ENCODE results near the gene TRERF1.

Gene TRERF1

GRCh38 chr6:42295181-42295580 is 156.5 kb downstream of the TRERF1 start:
- no peak for TF ChIP-seq POU6F1 (CRISPR knock-in tag; IDR thresholded peaks at IDR 0.05; ENCODE audit: borderline replicate concordance, low read depth)
- TF ChIP-seq CSDC2 (CRISPR knock-in tag; IDR thresholded peaks at IDR 0.05), result no peak

GRCh38 chr6:42294759-42295158 is 157.0 kb downstream of the TRERF1 start:
- peak; percentile 85 for ATAC-seq
- TF ChIP-seq RARB (CRISPR knock-in tag; IDR thresholded peaks at IDR 0.05) (no peak), CSDC2 (CRISPR knock-in tag; IDR thresholded peaks at IDR 0.05) (no peak), POU6F1 (CRISPR knock-in tag; IDR thresholded peaks at IDR 0.05; ENCODE audit: borderline replicate concordance, low read depth) (no peak), CSRNP3 (CRISPR knock-in tag; IDR thresholded peaks at IDR 0.05) (no peak), SNAI2 (CRISPR knock-in tag; IDR thresholded peaks at IDR 0.05) (no peak), TCF4 (CRISPR knock-in tag; IDR thresholded peaks at IDR 0.05; ENCODE audit: borderline replicate concordance) (no peak), ARNTL (CRISPR knock-in tag; IDR thresholded peaks at IDR 0.05; ENCODE audit: borderline replicate concordance, low read depth) (no peak), ZFP3 (CRISPR knock-in tag; IDR thresholded peaks at IDR 0.05) (no peak), ZNF565 (CRISPR knock-in tag; conservative IDR thresholded peaks at IDR 0.05; ENCODE audit: low read depth) (no peak), TSHZ2 (CRISPR knock-in tag; IDR thresholded peaks at IDR 0.05) (no peak), ZC3H10 (CRISPR knock-in tag; IDR thresholded peaks at IDR 0.05) (no peak), ESRRG (CRISPR knock-in tag; IDR thresholded peaks at IDR 0.05) (no peak), ZNF8 (CRISPR knock-in tag; IDR thresholded peaks at IDR 0.05) (no peak), GLIS3 (CRISPR knock-in tag; IDR thresholded peaks at IDR 0.05) (no peak), ZFP30 (CRISPR knock-in tag; IDR thresholded peaks at IDR 0.05) (no peak)

More at GRCh38 chr6:42295181-42295580, 156.5 kb downstream of the TRERF1 start:
- ATAC-seq, result no peak

GRCh38 chr6:42293386-42293977 is 158.2 kb downstream of the TRERF1 start:
- no peak for TF ChIP-seq PATZ1 (CRISPR knock-in tag; IDR thresholded peaks at IDR 0.05; ENCODE audit: borderline replicate concordance)
- no peak for TF ChIP-seq ARNTL (CRISPR knock-in tag; IDR thresholded peaks at IDR 0.05; ENCODE audit: borderline replicate concordance, low read depth)
- no peak for TF ChIP-seq POU6F1 (CRISPR knock-in tag; IDR thresholded peaks at IDR 0.05; ENCODE audit: borderline replicate concordance, low read depth)
- no peak for TF ChIP-seq ZNF70 (CRISPR knock-in tag; IDR thresholded peaks at IDR 0.05)
- ATAC-seq, result no peak
